CD14-positive monocyte (primary cell): ENCODE measurements around the gene ITPR1. TPM values are rescaled to one million over a fixed set of nuclear protein-coding genes. Genes with fewer than 3 reads are reported as not detected.

ENCODE experiments used
- DNase-seq, 3 donors: peaks; one replicate each; pipeline ENCODE4 v3.0.0-alpha.2; 2011 to 2022
- H2AFZ ChIP-seq: 2 replicates; pipeline ENCODE4 v1.6.0; 2012; ENCODE audit warnings: mild to moderate bottlenecking, low read depth, low read length, inconsistent platforms; ENCODE audit not compliant: insufficient read depth, poor library complexity, severe bottlenecking
- H3K27ac ChIP-seq, 2 donors: 1 replicate in 1 of 2; 2 replicates in 1 of 2; pipeline ENCODE4 v1.5.1; 2012 to 2013; ENCODE audit warnings: low read length in 2 of 2, control low read depth in 1 of 2, inconsistent platforms in 1 of 2, low read depth in 1 of 2, mild to moderate bottlenecking in 1 of 2
- H3K27me3 ChIP-seq, 2 donors: one replicate each; pipeline versions ENCODE4 v1.6.0 to v1.6.1; 2011 to 2013; ENCODE audit warnings: low read length in 2 of 2; ENCODE audit not compliant: control insufficient read depth in 2 of 2, insufficient read depth in 2 of 2
- H3K36me3 ChIP-seq, 2 donors: replicated peaks in 1 of 2; 1 replicate in 1 of 2; 2 replicates in 1 of 2; pipeline versions ENCODE4 v1.5.1 to v1.6.1; 2012 to 2013; ENCODE audit warnings: low read length in 2 of 2, control low read depth in 1 of 2, inconsistent platforms in 1 of 2, mild to moderate bottlenecking in 1 of 2; ENCODE audit not compliant: insufficient read depth in 2 of 2, control insufficient read depth in 1 of 2
- H3K4me1 ChIP-seq, 2 donors: 1 replicate in 1 of 2; 2 replicates in 1 of 2; pipeline versions ENCODE4 v1.5.1 to v1.6.1; 2012 to 2013; ENCODE audit warnings: low read length in 2 of 2, control low read depth in 1 of 2, inconsistent platforms in 1 of 2, mild to moderate bottlenecking in 1 of 2, moderate library complexity in 1 of 2; ENCODE audit not compliant: insufficient read depth in 2 of 2, control insufficient read depth in 1 of 2
- H3K4me2 ChIP-seq: replicated peaks from 2 replicates; pipeline ENCODE3; 2012; ENCODE audit warnings: low read length, moderate library complexity, mild to moderate bottlenecking; ENCODE audit not compliant: poor library complexity, severe bottlenecking; ENCODE audit errors: extremely low read depth
- H3K4me3 ChIP-seq, 3 experiments: fragments of 200-600 bp in 1 of 3; sonication (generic) in 1 of 3; replicated peaks in 1 of 3; 1 replicate in 2 of 3; 2 replicates in 1 of 3; pipeline ENCODE4 v1.5.1; 2011 to 2013; ENCODE audit warnings: low read length in 3 of 3, mild to moderate bottlenecking in 3 of 3, control low read depth in 2 of 3, low read depth in 2 of 3, inconsistent platforms in 1 of 3, moderate library complexity in 1 of 3
- H3K79me2 ChIP-seq: 2 replicates; pipeline ENCODE4 v1.6.0; 2012; ENCODE audit warnings: mild to moderate bottlenecking, control low read depth, inconsistent platforms, low read length, moderate library complexity; ENCODE audit not compliant: insufficient read depth
- H3K9ac ChIP-seq: 2 replicates; pipeline ENCODE4 v1.6.0; 2017; ENCODE audit warnings: low read length, mild to moderate bottlenecking; ENCODE audit not compliant: insufficient read depth, poor library complexity, severe bottlenecking
- H3K9me3 ChIP-seq, 2 donors: replicated peaks in 1 of 2; 1 replicate in 1 of 2; 2 replicates in 1 of 2; pipeline versions ENCODE4 v1.5.1 to v1.6.1; 2012 to 2013; ENCODE audit warnings: low read length in 2 of 2, control low read depth in 1 of 2; ENCODE audit not compliant: control insufficient read depth in 1 of 2, insufficient read depth in 1 of 2
- H4K20me1 ChIP-seq: 2 replicates; pipeline ENCODE4 v1.6.0; 2012; ENCODE audit warnings: mild to moderate bottlenecking, low read length, control low read depth, moderate library complexity; ENCODE audit not compliant: insufficient read depth
- H3K27ac Mint-ChIP-seq, 7 donors: one replicate each; pipeline ENCODE4 v1.8.0; 2020; ENCODE audit warnings: mild to moderate bottlenecking in 7 of 7, mixed read lengths in 7 of 7, moderate library complexity in 6 of 7, inconsistent platforms in 2 of 7
- H3K27me3 Mint-ChIP-seq, 3 donors: one replicate each; pipeline ENCODE4 v1.8.0; 2021 to 2022; ENCODE audit warnings: low read depth in 3 of 3, mild to moderate bottlenecking in 3 of 3, mixed read lengths in 3 of 3, moderate library complexity in 3 of 3, inconsistent platforms in 1 of 3
- H3K36me3 Mint-ChIP-seq, 2 donors: one replicate each; pipeline ENCODE4 v1.8.0; 2020; ENCODE audit warnings: mixed read lengths in 2 of 2, inconsistent platforms in 1 of 2, mild to moderate bottlenecking in 1 of 2
- H3K4me1 Mint-ChIP-seq: one replicate; pipeline ENCODE4 v1.8.0; 2020; ENCODE audit warnings: mild to moderate bottlenecking, mixed read lengths
- H3K4me3 Mint-ChIP-seq, 2 donors: one replicate each; pipeline ENCODE4 v1.8.0; 2020; ENCODE audit warnings: mild to moderate bottlenecking in 2 of 2, mixed read lengths in 2 of 2, moderate library complexity in 1 of 2
- H3K9me3 Mint-ChIP-seq, 7 donors: one replicate each; pipeline ENCODE4 v1.8.0; 2020 to 2022; ENCODE audit warnings: mixed read lengths in 7 of 7, mild to moderate bottlenecking in 6 of 7, moderate library complexity in 6 of 7, inconsistent platforms in 2 of 7
- CTCF ChIP-seq: fragments of 200-600 bp; IDR thresholded peaks from one replicate; pipeline ENCODE4 v1.8.0; 2022; ENCODE audit warnings: antibody characterized with exemption, mild to moderate bottlenecking
- WGBS: methylation state at CpG from one replicate; pipeline ENCODE4 v1.1.5; 2013; ENCODE audit warnings: missing lambda C conversion rate; ENCODE audit not compliant: insufficient coverage; 5-methylcytosine and 5-hydroxymethylcytosine counted together
- intact Hi-C, 2 donors: fragments of 100-400 bp; cut with micrococcal nuclease; formaldehyde crosslinking; loops; one replicate each; pipeline versions ENCODE4 v1.15.0 to v1.15.1; 2023
- polyA plus RNA-seq, 3 donors: library from polyadenylated mRNA; depleted of rRNA in 1 of 3; unstranded in 2 of 3; stranded (reverse) in 1 of 3; fragments of 300-500 nt in 2 of 3; fragments of >200 nt in 1 of 3; fragmentation: Illumina TruSeq in 2 of 3; gene quantifications; 1 replicate in 2 of 3; 2 replicates in 1 of 3; pipeline ENCODE4 v1.2.3, GENCODE V29; 2012 to 2021

Gene ITPR1
- polyA plus RNA-seq, 3 donors = 3.2 to 21.1 (median 7.1) TPM

DNA sequence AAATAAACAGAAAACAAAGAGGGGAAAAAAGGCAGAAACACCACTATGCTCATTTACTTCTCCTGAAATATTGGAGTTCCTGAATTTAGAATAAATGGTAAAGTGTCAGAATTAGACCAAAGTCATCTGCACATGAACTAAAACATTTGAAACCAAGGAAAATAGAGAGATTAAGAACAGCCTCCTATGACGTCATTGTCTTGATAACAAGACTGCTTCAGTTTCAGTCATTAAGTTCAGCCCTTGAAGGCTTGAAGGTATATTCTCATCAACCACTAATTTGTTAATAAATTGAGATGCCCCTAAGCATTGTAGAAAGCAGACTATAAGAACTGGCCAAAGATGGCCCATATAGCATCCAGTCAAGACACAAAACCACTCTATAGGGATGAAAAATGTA is 28.6 kb upstream of the ITPR1 start:
- peaks cover 7 to 10% of the 10 kb centered on the region in 2 donors for H3K36me3 Mint-ChIP-seq
- no peaks in the 10 kb centered on the region for H3K27me3 ChIP-seq
- H3K4me3 ChIP-seq = no peak overlapping the region
- no peak overlapping the region for H3K27ac ChIP-seq
- TF ChIP-seq CTCF = no peak
- H3K79me2 ChIP-seq = peaks cover 75% of the 10 kb centered on the region
- whole genome bisulfite sequencing = no CpG with 5 or more reads among the region's 1 CpG
- DNase-seq = no peak
- H3K9me3 Mint-ChIP-seq = no peaks in the 10 kb centered on the region
- H3K4me2 ChIP-seq = no peak overlapping the region
- H3K36me3 ChIP-seq = no peaks in the 10 kb centered on the region
- peaks cover 7% of the 10 kb centered on the region for H4K20me1 ChIP-seq
- H3K27me3 Mint-ChIP-seq = peaks cover 0 to 2% (median 0%) of the 10 kb centered on the region in 3 donors
- intact Hi-C loops = loop anchor here in 1 of 2 donors (10.0 kb wide), 1 partner anchor 50 kb away; no protein-coding TSS in a partner anchor
- no peak overlapping the region for H3K9ac ChIP-seq
- no peaks in the 10 kb centered on the region for H3K9me3 ChIP-seq
- no peak overlapping the region for H2AFZ ChIP-seq
- peak overlapping the region in 1 of 7 donors; percentile 46 for H3K27ac Mint-ChIP-seq
- H3K4me1 ChIP-seq = peaks cover 33 to 46% of the 10 kb centered on the region in 2 donors
- H3K4me3 Mint-ChIP-seq = no peak overlapping the region
- peaks cover 51% of the 10 kb centered on the region for H3K4me1 Mint-ChIP-seq

- Histone ChIP-seq H3K36me3 (no peaks in the 10 kb centered on the region), H3K4me3 (peak within 1 kb of the TSS; percentile 75 to 92 (median 90)), H3K4me2 (peak within 1 kb of the TSS; percentile 72), H3K9me3 (no peaks in the 10 kb centered on the region), H3K4me1 (peaks cover 28 to 36% of the 10 kb centered on the region in 2 donors), H3K27me3 (no peaks in the 10 kb centered on the region), H3K9ac (peak within 1 kb of the TSS; percentile 97), H4K20me1 (peaks cover 2% of the 10 kb centered on the region), H3K79me2 (peaks cover 53% of the 10 kb centered on the region), H2AFZ (peak within 1 kb of the TSS; percentile 94), H3K27ac (peak within 1 kb of the TSS; percentile 86 to 95)
- Mint-ChIP-seq H3K27me3 (no peaks in the 10 kb centered on the region), H3K27ac (peak within 1 kb of the TSS; percentile 93 to 98 (median 95)), H3K9me3 (no peaks in the 10 kb centered on the region), H3K4me1 (peaks cover 45% of the 10 kb centered on the region), H3K36me3 (peaks cover 5 to 7% of the 10 kb centered on the region in 2 donors), H3K4me3 (peak within 1 kb of the TSS; percentile 93)
- DNase-seq = peak; percentile 46 to 64 (median 62)
- WGBS = under 1% methylated on average over 39 of the region's 47 CpGs
- TF ChIP-seq CTCF = no peak
- intact Hi-C loops = loop anchor here in 1 of 2 donors (10.0 kb wide), 1 partner anchor 48 kb away; no protein-coding TSS in a partner anchor
Measured at GRCh38 chr3:4466741-4467521, 26.2 kb upstream of the ITPR1 start, which contains the start of gene SUMF1. Gene SUMF1, minus strand, starts transcription at chr3:4467269. Its CDS starts 24 bp downstream, at chr3:4467245.
